Measurements from ENCODE around the gene LCOR. TPM values are rescaled to one million over a fixed set of nuclear protein-coding genes. Genes with fewer than 3 reads are reported as not detected.

Gene LCOR
- 24.9 and 35.3 TPM in 2 replicates for total RNA-seq (ENCODE audit: low replicate concordance)

GRCh38 chr10:96831867-96832720, at the start of gene LCOR:
TSS of gene LCOR (plus strand) at chr10:96832298. CDS start at chr10:96949058, 116,760 bp downstream.
- peak within 1 kb of the TSS; percentile 63 for H3K9ac ChIP-seq
- Mint-ChIP-seq H3K4me1 (peaks cover 30% of the 10 kb centered on the region), H3K36me3 (peaks cover 18% of the 10 kb centered on the region), H3K27ac (peak within 1 kb of the TSS; percentile 97), H3K4me3 (peak within 1 kb of the TSS; percentile 94), H3K27me3 (ENCODE audit: insufficient read depth, low read depth) (peaks cover 3% of the 10 kb centered on the region), H3K9me3 (peaks cover 3% of the 10 kb centered on the region)
- H4K20me1 ChIP-seq (ENCODE audit: low read depth): peaks cover 26% of the 10 kb centered on the region
- no peaks in the 10 kb centered on the region for H3K9me3 ChIP-seq (ENCODE audit: low read depth)
- peaks cover 36% of the 10 kb centered on the region for H3K79me2 ChIP-seq (ENCODE audit: low read depth)
- peaks cover 33% of the 10 kb centered on the region for H3F3A ChIP-seq (ENCODE audit: low read depth)
- peaks cover 9% of the 10 kb centered on the region for H3K4me1 ChIP-seq
- peak within 1 kb of the TSS; percentile 94 for H3K27ac ChIP-seq
- H3K36me3 ChIP-seq: no peaks in the 10 kb centered on the region
- H2AFZ ChIP-seq (replicated peaks): peak within 1 kb of the TSS; percentile 40
- peak; percentile 94 for DNase-seq (ENCODE audit: low spot score)
- H3K4me3 ChIP-seq: peak within 1 kb of the TSS; percentile 96
- peak within 1 kb of the TSS; percentile 95 for H3K4me2 ChIP-seq
- no peak for TF ChIP-seq CTCF (IDR thresholded peaks at IDR 0.05)
- no peak for TF ChIP-seq EZH2 (IDR thresholded peaks at IDR 0.05)
- no peak for TF ChIP-seq EZH2phosphoT487 (IDR thresholded peaks at IDR 0.05)
- no peaks in the 10 kb centered on the region for H3K27me3 ChIP-seq

- Histone ChIP-seq H2AFZ (replicated peaks) (no peak overlapping the region), H3K4me3 (no peak overlapping the region), H3K9me3 (ENCODE audit: low read depth) (no peaks in the 10 kb centered on the region), H3K9ac (no peak overlapping the region), H3K4me2 (no peak overlapping the region), H3K36me3 (no peaks in the 10 kb centered on the region), H3K4me1 (no peaks in the 10 kb centered on the region), H3K27me3 (no peaks in the 10 kb centered on the region), H4K20me1 (ENCODE audit: low read depth) (no peaks in the 10 kb centered on the region), H3K79me2 (ENCODE audit: low read depth) (no peaks in the 10 kb centered on the region), H3F3A (ENCODE audit: low read depth) (no peaks in the 10 kb centered on the region), H3K27ac (no peak overlapping the region)
- no peak for DNase-seq (ENCODE audit: low spot score)
- Mint-ChIP-seq H3K27ac (no peak overlapping the region), H3K9me3 (peaks cover 11% of the 10 kb centered on the region), H3K27me3 (ENCODE audit: insufficient read depth, low read depth) (no peaks in the 10 kb centered on the region), H3K36me3 (no peaks in the 10 kb centered on the region), H3K4me1 (no peaks in the 10 kb centered on the region), H3K4me3 (no peak overlapping the region)
- TF ChIP-seq CTCF (IDR thresholded peaks at IDR 0.05) (no peak), EZH2 (IDR thresholded peaks at IDR 0.05) (no peak), EZH2phosphoT487 (IDR thresholded peaks at IDR 0.05) (no peak)
Measured at GRCh38 chr10:96784253-96784652, 47.8 kb upstream of the LCOR start.

- no peaks in the 10 kb centered on the region for H3K36me3 ChIP-seq
- no peaks in the 10 kb centered on the region for H3K27me3 ChIP-seq
- H3K9me3 ChIP-seq (ENCODE audit: low read depth): no peaks in the 10 kb centered on the region
- no peaks in the 10 kb centered on the region for H4K20me1 ChIP-seq (ENCODE audit: low read depth)
- Mint-ChIP-seq H3K9me3 (peaks cover 11% of the 10 kb centered on the region), H3K27me3 (ENCODE audit: insufficient read depth, low read depth) (peaks cover 5% of the 10 kb centered on the region), H3K36me3 (no peaks in the 10 kb centered on the region), H3K4me1 (no peaks in the 10 kb centered on the region), H3K27ac (no peak overlapping the region), H3K4me3 (no peak overlapping the region)
- H3K9ac ChIP-seq: no peak overlapping the region
- no peaks in the 10 kb centered on the region for H3F3A ChIP-seq (ENCODE audit: low read depth)
- H3K4me3 ChIP-seq: no peak overlapping the region
- no peaks in the 10 kb centered on the region for H3K79me2 ChIP-seq (ENCODE audit: low read depth)
- no peak overlapping the region for H3K27ac ChIP-seq
- no peak for TF ChIP-seq EZH2phosphoT487 (IDR thresholded peaks at IDR 0.05)
- TF ChIP-seq EZH2 (IDR thresholded peaks at IDR 0.05): no peak
- no peak for TF ChIP-seq CTCF (IDR thresholded peaks at IDR 0.05)
- H3K4me1 ChIP-seq: no peaks in the 10 kb centered on the region
- H2AFZ ChIP-seq (replicated peaks): no peak overlapping the region
- no peak overlapping the region for H3K4me2 ChIP-seq
- DNase-seq (ENCODE audit: low spot score): no peak
Measured at GRCh38 chr10:96789571-96790108, 42.5 kb upstream of the LCOR start.

Measured in neural progenitor cell (in vitro differentiated cells).